ENCODE results near the gene DUSP1. TPM values are rescaled to one million over a fixed set of nuclear protein-coding genes. Genes with fewer than 3 reads are reported as not detected.
A peak's percentile ranks its signal among the peaks of the same experiment; 100 is the strongest.

Gene DUSP1
- total and polyA plus RNA-seq, 9 of the 15 experiments (the other 6 are each of a cell fraction or from before 2014, with no cell fraction given), result 2.1 to 14.2 (median 8.5) TPM

DNA sequence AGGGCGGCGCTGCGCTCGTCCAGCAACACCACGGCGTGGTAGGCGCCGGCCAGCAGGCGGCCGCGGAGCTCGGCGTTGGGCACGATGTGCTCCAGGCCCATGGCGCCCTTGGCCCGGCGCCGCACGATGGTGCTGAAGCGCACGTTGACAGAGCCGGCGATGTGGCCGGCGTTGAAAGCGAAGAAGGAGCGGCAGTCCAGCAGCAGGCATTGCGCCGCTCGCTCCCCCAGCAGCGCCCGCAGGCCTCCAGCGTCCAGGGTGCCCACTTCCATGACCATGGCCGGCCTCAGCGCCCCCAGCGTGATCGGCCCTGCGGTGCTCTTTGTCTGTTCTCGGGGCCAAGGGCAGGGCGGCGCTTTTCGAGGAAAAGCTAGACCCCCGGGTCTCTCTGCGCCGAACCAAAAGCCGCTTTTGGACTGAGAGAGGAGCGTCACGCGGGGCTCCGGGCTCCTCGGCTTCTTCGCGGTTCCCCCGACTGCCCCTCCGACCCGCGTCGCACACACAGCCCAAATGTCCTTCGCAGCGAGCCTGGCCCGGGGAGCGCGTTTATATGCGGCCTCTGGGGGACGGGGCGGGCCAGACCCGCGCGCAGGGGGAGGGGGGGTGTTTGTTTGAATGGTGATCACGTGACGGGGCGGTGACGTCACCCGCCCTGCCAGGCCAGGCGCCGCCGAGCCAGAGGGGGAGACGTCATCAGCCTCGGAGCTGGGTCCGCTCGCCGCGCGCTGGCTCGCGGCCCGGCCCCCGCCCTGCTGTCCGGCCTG is at the start of gene DUSP1 (continued):
- TF ChIP-seq, protein P1, sequence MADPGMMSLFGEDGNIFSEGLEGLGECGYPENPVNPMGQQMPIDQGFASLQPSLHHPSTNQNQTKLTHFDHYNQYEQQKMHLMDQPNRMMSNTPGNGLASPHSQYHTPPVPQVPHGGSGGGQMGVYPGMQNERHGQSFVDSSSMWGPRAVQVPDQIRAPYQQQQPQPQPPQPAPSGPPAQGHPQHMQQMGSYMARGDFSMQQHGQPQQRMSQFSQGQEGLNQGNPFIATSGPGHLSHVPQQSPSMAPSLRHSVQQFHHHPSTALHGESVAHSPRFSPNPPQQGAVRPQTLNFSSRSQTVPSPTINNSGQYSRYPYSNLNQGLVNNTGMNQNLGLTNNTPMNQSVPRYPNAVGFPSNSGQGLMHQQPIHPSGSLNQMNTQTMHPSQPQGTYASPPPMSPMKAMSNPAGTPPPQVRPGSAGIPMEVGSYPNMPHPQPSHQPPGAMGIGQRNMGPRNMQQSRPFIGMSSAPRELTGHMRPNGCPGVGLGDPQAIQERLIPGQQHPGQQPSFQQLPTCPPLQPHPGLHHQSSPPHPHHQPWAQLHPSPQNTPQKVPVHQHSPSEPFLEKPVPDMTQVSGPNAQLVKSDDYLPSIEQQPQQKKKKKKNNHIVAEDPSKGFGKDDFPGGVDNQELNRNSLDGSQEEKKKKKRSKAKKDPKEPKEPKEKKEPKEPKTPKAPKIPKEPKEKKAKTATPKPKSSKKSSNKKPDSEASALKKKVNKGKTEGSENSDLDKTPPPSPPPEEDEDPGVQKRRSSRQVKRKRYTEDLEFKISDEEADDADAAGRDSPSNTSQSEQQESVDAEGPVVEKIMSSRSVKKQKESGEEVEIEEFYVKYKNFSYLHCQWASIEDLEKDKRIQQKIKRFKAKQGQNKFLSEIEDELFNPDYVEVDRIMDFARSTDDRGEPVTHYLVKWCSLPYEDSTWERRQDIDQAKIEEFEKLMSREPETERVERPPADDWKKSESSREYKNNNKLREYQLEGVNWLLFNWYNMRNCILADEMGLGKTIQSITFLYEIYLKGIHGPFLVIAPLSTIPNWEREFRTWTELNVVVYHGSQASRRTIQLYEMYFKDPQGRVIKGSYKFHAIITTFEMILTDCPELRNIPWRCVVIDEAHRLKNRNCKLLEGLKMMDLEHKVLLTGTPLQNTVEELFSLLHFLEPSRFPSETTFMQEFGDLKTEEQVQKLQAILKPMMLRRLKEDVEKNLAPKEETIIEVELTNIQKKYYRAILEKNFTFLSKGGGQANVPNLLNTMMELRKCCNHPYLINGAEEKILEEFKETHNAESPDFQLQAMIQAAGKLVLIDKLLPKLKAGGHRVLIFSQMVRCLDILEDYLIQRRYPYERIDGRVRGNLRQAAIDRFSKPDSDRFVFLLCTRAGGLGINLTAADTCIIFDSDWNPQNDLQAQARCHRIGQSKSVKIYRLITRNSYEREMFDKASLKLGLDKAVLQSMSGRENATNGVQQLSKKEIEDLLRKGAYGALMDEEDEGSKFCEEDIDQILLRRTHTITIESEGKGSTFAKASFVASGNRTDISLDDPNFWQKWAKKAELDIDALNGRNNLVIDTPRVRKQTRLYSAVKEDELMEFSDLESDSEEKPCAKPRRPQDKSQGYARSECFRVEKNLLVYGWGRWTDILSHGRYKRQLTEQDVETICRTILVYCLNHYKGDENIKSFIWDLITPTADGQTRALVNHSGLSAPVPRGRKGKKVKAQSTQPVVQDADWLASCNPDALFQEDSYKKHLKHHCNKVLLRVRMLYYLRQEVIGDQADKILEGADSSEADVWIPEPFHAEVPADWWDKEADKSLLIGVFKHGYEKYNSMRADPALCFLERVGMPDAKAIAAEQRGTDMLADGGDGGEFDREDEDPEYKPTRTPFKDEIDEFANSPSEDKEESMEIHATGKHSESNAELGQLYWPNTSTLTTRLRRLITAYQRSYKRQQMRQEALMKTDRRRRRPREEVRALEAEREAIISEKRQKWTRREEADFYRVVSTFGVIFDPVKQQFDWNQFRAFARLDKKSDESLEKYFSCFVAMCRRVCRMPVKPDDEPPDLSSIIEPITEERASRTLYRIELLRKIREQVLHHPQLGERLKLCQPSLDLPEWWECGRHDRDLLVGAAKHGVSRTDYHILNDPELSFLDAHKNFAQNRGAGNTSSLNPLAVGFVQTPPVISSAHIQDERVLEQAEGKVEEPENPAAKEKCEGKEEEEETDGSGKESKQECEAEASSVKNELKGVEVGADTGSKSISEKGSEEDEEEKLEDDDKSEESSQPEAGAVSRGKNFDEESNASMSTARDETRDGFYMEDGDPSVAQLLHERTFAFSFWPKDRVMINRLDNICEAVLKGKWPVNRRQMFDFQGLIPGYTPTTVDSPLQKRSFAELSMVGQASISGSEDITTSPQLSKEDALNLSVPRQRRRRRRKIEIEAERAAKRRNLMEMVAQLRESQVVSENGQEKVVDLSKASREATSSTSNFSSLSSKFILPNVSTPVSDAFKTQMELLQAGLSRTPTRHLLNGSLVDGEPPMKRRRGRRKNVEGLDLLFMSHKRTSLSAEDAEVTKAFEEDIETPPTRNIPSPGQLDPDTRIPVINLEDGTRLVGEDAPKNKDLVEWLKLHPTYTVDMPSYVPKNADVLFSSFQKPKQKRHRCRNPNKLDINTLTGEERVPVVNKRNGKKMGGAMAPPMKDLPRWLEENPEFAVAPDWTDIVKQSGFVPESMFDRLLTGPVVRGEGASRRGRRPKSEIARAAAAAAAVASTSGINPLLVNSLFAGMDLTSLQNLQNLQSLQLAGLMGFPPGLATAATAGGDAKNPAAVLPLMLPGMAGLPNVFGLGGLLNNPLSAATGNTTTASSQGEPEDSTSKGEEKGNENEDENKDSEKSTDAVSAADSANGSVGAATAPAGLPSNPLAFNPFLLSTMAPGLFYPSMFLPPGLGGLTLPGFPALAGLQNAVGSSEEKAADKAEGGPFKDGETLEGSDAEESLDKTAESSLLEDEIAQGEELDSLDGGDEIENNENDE (IDR thresholded peaks at IDR 0.05; ENCODE audit: low read depth, low read length), result peak; percentile 32
- TF ChIP-seq NONO (IDR thresholded peaks at IDR 0.05; ENCODE audit: low read depth in 2 of 2, low read length in 1 of 2) (peak; percentile 80 to 91), CBX3 (IDR thresholded peaks at IDR 0.05; ENCODE audit: borderline replicate concordance in 1 of 2, low read length in 2 of 2) (no peak), POLR2H (tag; IDR thresholded peaks at IDR 0.05; ENCODE audit: low read depth) (peak; percentile 97), ZKSCAN8 (CRISPR knock-in tag; IDR thresholded peaks at IDR 0.05) (0 out of 2 replicates have a peak, but pooled peaks have one; percentile 38), GATAD2B (IDR thresholded peaks at IDR 0.05; ENCODE audit: borderline replicate concordance) (peak; percentile 87; the same call in 1 of the 2 replicates), SMARCE1 (IDR thresholded peaks at IDR 0.05) (peak; percentile 36), NFYB (IDR thresholded peaks at IDR 0.05; ENCODE audit: extremely low read depth, insufficient read length) (no peak), MBD2 (IDR thresholded peaks at IDR 0.05; ENCODE audit: borderline replicate concordance, low read depth) (peak; percentile 65; the same call in 1 of the 2 replicates), EGR1 (conservative IDR thresholded peaks at IDR 0.05) (0 out of 2 replicates have a peak, but pooled peaks have one; percentile 29), RFX7 (CRISPR knock-in tag; IDR thresholded peaks at IDR 0.05) (no peak)
- TF ChIP-seq, protein P2, sequence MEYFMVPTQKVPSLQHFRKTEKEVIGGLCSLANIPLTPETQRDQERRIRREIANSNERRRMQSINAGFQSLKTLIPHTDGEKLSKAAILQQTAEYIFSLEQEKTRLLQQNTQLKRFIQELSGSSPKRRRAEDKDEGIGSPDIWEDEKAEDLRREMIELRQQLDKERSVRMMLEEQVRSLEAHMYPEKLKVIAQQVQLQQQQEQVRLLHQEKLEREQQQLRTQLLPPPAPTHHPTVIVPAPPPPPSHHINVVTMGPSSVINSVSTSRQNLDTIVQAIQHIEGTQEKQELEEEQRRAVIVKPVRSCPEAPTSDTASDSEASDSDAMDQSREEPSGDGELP (CRISPR knock-in tag; IDR thresholded peaks at IDR 0.05; ENCODE audit: borderline replicate concordance), result peak; percentile 88
- TF ChIP-seq, protein P3, sequence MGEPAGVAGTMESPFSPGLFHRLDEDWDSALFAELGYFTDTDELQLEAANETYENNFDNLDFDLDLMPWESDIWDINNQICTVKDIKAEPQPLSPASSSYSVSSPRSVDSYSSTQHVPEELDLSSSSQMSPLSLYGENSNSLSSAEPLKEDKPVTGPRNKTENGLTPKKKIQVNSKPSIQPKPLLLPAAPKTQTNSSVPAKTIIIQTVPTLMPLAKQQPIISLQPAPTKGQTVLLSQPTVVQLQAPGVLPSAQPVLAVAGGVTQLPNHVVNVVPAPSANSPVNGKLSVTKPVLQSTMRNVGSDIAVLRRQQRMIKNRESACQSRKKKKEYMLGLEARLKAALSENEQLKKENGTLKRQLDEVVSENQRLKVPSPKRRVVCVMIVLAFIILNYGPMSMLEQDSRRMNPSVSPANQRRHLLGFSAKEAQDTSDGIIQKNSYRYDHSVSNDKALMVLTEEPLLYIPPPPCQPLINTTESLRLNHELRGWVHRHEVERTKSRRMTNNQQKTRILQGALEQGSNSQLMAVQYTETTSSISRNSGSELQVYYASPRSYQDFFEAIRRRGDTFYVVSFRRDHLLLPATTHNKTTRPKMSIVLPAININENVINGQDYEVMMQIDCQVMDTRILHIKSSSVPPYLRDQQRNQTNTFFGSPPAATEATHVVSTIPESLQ (CRISPR knock-in tag; IDR thresholded peaks at IDR 0.05), result no peak
